GM21528 (cell line): ENCODE measurements around the gene CPEB4.

Experiments used
- ATAC-seq: cut with Tn5 transposase; IDR thresholded peaks from one replicate; pipeline ENCODE4 v1.9.1; 2021; ENCODE audit warnings: mild to moderate bottlenecking, moderate library complexity; ENCODE audit not compliant: unreplicated experiment, low FRiP score

The CPEB4 gene

DNA sequence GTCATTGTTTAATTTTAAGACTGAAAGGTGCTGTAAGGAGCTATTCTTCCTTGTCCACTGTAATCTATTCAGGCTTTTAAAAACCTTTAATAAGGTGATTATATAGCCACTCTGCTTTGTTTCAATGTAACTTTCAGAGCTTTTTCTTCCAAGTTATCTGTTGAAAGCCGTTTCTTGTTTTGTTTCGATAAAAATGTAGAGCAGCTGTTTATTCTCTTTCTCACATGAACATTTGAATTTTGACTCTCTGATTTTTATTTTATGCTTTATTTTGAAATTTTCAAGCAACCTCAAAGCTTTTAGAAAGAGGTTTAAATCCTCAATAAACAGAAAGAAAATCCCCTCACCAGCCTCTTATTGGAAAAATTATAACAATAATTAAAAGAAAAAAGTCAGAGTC is 47.2 kb downstream of the CPEB4 start:
- ATAC-seq: no peak

- no peak for ATAC-seq
Observed at GRCh38 chr5:173940269-173940668, 52.1 kb downstream of the CPEB4 start.

DNA sequence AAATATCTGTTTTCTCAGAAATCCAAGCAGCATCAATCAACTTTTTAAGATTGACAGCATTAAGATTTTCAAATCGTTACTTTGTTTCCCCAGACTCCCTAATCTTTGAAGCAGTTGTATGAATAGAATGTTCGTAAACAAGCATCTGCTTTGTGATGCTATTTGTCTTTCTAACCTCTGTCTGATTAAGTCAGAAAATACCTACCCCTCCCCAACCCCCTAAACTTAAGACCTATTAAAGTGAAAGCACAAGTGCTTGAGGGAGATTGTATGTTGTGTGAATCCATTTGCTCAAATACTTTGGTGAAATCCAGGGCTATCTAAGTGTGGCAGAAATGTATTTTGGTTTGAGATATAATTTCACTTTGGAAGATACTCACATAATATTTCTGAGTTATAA is 53.0 kb downstream of the CPEB4 start:
- no peak for ATAC-seq

DNA sequence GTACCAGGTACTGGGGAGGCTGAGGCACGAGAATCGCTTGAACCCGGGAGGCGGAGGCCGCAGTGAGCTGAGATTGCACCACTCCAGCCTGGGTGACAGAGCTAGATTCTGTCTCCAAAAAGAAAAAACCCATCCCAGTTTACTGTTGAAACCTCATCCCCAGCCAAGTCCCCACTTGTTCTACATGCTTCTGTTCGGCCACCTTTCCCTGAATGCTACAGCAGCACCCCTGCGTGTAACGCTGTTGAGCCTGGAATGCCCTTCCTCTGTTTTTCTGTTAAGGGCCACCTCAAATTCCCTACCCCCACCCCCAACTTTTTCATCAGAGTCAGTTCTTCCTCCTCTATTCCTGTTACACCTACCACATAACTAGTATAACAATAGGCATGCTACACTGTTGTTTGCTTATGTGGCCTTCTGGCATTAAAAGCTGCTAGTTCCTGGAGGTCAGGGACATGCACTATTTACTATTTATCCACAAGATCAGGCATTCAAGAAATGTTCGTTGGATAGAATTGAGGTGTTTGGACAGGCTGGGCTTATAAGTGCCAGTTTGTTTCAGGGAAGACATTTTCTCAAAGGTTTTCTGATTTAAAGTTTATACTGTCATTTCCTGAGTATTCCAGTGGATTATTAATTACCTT is 53.7 kb downstream of the CPEB4 start:
- ATAC-seq: no peak

DNA sequence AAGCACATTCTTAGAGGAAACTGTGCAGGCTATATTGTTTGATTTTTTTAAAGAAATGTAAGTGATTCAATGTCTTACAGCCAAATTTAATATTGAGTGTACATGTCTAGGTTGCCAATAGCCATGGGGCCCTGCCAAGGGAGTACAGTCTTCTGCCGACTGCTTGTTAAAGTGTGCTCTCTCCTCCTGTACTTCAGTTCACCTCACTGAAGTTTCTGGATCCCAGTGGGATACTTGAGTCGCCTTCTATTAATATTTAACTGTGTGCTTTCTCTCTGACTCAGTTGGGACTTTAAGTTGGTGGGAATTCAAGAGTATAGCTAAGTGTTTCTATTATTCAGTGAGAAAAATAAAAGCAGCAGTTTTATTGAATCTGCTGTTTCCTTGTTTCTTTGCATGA is 56.4 kb downstream of the CPEB4 start:
- no peak for ATAC-seq

DNA sequence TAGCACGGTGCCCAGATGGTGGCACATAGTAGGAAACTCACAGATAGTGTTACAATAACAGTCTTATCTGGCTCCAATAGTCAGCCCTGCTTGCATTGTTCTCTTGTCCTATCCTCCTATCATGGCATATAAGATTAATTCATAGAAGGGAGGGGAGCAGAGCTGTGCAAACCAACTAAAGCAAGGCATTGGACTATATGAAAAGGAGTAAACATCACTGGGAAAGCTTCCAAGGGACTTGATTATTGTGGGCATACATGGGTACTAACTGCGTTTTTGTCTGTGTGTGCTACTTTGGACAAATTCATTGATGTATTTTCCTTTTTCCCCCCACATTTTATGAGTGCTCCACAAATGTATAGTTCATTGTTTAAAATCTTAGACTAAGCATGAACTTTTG is 57.0 kb downstream of the CPEB4 start:
- no peak for ATAC-seq

GRCh38 chr5:173946323-173946722 is 58.2 kb downstream of the CPEB4 start:
- ATAC-seq: no peak

DNA sequence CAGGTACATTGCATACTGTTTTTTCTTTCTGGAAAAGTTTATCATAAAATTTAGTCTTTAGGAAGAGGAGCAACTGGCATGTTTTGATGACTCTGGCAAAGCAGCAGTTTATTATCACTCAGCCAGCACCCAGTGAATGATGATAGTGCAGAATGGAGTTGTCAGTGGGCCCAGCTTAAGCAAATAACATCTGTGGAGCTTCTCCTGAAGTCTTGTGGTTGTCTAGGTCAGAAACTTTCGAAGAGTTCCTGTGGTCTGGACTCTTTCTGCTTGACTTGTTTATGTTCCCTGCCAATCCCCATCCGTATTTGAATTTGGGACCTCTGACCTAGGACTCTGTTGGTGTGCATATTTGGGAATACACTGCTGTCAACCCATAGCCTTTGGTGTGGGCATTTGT is 62.7 kb downstream of the CPEB4 start:
- no peak for ATAC-seq

- ATAC-seq: no peak
Observed at GRCh38 chr5:173953528-173954090, 65.5 kb downstream of the CPEB4 start.

DNA sequence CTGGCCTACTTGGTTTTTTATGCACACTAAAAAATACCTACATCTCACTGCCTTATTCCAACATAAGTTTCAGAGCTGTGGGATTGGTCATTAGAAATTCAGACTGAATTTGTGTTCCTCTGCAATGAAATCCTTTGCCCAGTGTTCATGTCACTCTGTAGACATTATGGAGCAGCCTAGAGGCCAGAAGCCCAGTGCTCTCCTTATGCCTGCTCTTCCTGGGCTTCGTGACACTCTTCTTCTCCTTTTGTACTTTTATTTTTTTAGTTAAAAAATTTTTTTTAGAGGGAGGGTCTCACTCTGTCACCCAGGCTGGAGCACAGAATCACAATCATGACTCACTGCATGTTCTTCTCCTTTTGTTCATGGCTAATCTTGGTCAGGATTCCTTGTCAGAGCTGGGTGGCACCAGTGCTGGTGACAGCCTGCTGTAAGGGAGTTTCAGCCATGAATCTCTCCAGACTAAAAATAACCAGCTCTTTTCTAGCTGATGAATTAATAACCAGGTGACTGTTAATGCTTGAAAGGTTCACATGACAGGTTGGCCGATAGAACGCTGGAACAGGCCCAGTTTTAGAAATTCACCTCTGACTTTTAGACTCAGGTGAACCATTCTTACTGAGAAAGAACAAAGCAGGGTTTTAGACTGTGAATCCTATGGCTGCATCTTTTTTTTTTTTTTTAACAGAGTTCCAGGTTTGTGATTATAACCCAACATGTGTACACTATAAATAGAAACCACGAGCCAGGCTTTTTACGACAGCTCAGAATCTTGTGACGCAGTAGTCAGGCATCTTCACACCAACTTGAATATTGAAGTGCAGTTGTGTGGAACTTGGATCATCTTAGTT is 66.7 kb downstream of the CPEB4 start:
- no peak for ATAC-seq

- no peak for ATAC-seq
Observed at GRCh38 chr5:173960986-173961385, 72.8 kb downstream of the CPEB4 start.

DNA sequence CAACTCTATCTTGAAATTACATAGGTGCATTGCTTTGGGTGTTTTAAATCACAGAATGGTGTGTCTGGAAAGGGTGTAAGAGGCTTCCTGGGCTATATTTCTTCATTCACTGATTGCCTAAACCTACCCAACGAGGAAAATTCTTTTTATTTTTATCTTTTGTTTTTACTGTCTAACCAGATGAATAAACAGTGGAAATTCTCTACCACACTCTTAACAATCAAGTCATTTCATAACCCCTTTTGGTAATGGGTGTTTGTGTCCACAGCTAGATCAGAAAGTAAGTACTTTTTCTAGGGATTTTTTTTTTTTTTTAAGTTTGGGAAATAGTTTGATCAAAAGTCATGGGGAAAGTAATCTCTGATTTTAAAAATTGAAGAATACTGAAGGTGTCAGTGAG is 73.3 kb downstream of the CPEB4 start:
- no peak for ATAC-seq

DNA sequence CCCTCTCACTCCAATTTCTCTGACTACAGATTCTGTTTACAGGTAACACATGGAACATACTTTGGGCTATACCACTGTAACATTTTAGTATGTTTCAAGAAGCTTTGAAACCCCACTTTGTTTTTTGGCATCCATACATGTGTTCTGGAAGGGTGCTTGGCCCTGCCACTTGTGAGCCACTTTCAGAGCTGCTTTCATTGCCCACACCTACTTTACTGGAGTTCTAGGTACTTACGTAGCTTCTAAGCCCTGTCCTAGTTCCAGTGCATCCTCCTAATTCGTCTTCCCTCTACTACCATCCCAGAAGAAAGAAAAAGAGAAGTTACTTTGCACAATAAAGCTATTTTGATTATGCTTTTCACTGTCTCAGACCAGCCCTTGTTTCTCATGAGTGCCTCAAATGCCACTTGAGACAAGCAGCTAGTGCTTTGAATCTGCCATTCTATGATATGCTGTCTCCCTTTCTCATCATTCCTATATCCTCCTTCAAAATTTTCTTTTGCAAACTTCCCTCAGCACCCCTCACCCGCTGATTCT is 74.4 kb downstream of the CPEB4 start:
- no peak for ATAC-seq

GRCh38 chr5:173963182-173963838 is 75.2 kb downstream of the CPEB4 start:
- ATAC-seq: no peak

- no peak for ATAC-seq
Observed at GRCh38 chr5:173963867-173964441, 75.8 kb downstream of the CPEB4 start.

DNA sequence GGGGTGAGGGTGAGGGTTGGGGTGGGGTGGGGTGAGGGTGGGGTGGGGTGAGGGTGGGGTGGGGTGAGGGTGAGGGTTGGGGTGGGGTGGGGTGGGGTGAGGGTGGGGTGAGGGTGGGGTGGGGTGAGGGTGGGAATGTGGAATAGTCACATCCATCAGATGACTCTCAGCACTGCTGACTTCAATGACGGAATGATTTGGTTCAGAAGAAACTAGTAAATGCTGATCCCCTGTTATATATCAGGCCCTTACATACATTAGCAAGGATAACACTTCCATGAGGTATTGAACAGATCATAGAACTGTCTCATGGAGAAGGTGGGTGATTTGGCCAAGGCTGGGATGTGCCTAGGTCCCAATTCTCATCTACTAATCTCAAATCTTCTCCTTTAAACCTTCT is 76.4 kb downstream of the CPEB4 start:
- ATAC-seq: no peak

DNA sequence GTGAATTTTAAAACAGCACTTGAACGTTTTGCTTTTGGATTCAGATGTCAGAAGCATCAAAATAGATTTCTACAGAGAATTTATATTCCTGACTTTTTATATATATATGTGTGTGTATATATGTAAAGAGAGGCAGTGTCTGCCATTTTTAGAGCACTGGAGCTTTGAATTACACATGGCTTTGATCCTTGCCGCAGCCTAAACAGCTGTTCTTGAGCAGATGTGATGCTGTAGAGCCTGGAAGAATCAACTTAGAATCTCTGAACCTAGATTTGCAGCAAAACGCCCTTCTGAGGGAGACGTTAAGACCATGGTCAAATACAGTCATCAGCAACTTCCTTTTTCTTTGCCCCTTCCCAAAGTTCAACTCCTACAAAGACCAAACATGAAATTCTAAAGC is 79.1 kb downstream of the CPEB4 start:
- no peak for ATAC-seq

- no peak for ATAC-seq
Observed at GRCh38 chr5:173968154-173968797, 80.1 kb downstream of the CPEB4 start.

DNA sequence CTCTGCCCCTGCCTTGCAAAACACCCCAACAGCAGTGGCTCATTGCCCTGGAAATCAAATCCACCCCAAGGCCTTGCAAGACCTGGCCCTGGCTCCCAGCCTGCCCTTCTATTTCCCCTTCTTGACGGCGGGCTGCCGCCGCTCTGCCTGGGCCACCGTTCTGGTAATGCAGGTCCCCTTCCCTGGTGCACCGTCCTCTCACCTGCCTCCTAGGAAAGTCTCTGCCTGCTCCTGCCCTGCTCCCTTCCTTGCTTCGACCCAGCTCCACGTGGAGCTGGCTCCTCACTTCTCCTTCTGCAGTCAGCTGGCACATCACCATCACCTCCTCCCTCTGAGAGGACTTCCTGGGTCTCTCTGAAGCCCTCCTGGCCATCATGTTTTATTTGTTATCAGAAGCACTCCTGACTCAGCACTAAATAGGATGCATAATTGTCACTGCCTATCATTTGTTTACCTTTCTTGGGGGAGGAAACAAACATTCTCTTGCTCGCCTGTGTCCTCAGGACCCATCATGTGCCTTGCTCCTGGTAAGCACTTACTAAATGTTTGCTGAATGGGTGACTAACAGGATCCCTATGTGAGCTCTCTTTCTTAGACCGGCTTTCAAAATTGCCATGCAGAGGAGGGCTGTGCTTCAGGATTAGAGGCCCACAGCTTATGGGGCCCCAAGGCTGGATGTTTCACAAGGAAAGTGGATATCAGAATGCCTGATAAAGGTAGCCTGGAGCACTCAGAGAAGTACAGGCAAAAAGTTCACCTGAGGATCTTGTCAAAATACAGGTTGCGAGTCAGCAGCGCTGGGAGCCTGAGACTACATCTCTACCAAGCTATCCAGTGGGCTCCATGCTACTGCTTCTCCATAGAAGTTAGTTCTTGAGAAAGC is 81.3 kb downstream of the CPEB4 start:
- ATAC-seq: no peak
